Neural progenitor cell (in vitro differentiated cells): ENCODE measurements around the gene LDLRAD4. TPM values are rescaled to one million over a fixed set of nuclear protein-coding genes. Genes with fewer than 3 reads are reported as not detected.

Experiments used
- DNase-seq: peaks from one replicate; pipeline ENCODE4 v3.0.0-alpha.2; 2016; ENCODE audit warnings: low spot score
- H2AFZ ChIP-seq: fragments of 200-600 bp; sonication (generic); replicated peaks from 2 replicates; pipeline ENCODE4 v1.6.1; 2016; ENCODE audit warnings: antibody characterized with exemption
- H3F3A ChIP-seq: fragments of 200-600 bp; sonication (generic); 2 replicates; pipeline ENCODE4 v1.6.1; 2016; ENCODE audit warnings: antibody characterized with exemption, low read depth
- H3K27ac ChIP-seq: fragments of 200-600 bp; sonication (generic); 2 replicates; pipeline ENCODE4 v1.5.1; 2016; ENCODE audit warnings: mild to moderate bottlenecking
- H3K27me3 ChIP-seq: fragments of 200-600 bp; sonication (generic); 2 replicates; pipeline ENCODE4 v1.6.1; 2016; ENCODE audit warnings: mild to moderate bottlenecking, moderate library complexity
- H3K36me3 ChIP-seq: fragments of 200-600 bp; sonication (generic); 2 replicates; pipeline ENCODE4 v1.5.1; 2016
- H3K4me1 ChIP-seq: fragments of 200-600 bp; sonication (generic); 2 replicates; pipeline ENCODE4 v1.6.1; 2016; ENCODE audit warnings: mixed run types
- H3K4me2 ChIP-seq: fragments of 200-600 bp; sonication (generic); 2 replicates; pipeline ENCODE4 v1.6.1; 2016
- H3K4me3 ChIP-seq: fragments of 200-600 bp; sonication (generic); 2 replicates; pipeline ENCODE4 v1.5.1; 2016
- H3K79me2 ChIP-seq: fragments of 200-600 bp; sonication (generic); 2 replicates; pipeline ENCODE4 v1.6.1; 2016; ENCODE audit warnings: low read depth
- H3K9ac ChIP-seq: fragments of 200-600 bp; sonication (generic); 2 replicates; pipeline ENCODE4 v1.6.1; 2016
- H3K9me3 ChIP-seq: fragments of 200-600 bp; sonication (generic); 2 replicates; pipeline ENCODE4 v1.5.1; 2016; ENCODE audit warnings: low read depth
- H4K20me1 ChIP-seq: fragments of 200-600 bp; sonication (generic); 2 replicates; pipeline ENCODE4 v1.6.1; 2016; ENCODE audit warnings: low read depth
- H3K27ac Mint-ChIP-seq: 3 replicates; pipeline ENCODE4 v1.8.0; 2021; ENCODE audit warnings: mixed read lengths
- H3K27me3 Mint-ChIP-seq: 2 replicates; pipeline ENCODE4 v1.8.0; 2022; ENCODE audit warnings: low read depth, mild to moderate bottlenecking, inconsistent platforms, moderate library complexity, mixed read lengths; ENCODE audit not compliant: insufficient read depth
- H3K36me3 Mint-ChIP-seq: 3 replicates; pipeline ENCODE4 v1.8.0; 2021; ENCODE audit warnings: mixed read lengths
- H3K4me1 Mint-ChIP-seq: 3 replicates; pipeline ENCODE4 v1.8.0; 2021; ENCODE audit warnings: mixed read lengths
- H3K4me3 Mint-ChIP-seq: 3 replicates; pipeline ENCODE4 v1.8.0; 2021; ENCODE audit warnings: mild to moderate bottlenecking, moderate library complexity, mixed read lengths
- H3K9me3 Mint-ChIP-seq: 3 replicates; pipeline ENCODE4 v1.8.0; 2020; ENCODE audit warnings: mixed read lengths
- EZH2 ChIP-seq: fragments of 200-600 bp; sonication (generic); IDR thresholded peaks from 2 replicates; pipeline ENCODE4 v1.6.1; 2017; ENCODE audit warnings: antibody characterized with exemption, mild to moderate bottlenecking, moderate library complexity
- EZH2phosphoT487 ChIP-seq: fragments of 200-600 bp; sonication (generic); IDR thresholded peaks from 2 replicates; pipeline ENCODE4 v1.6.1; 2017; ENCODE audit warnings: antibody characterized with exemption
- total RNA-seq: library from RNA; depleted of rRNA; stranded (reverse); fragments of >200 nt; gene quantifications from 2 replicates; pipeline ENCODE4 v1.2.3, GENCODE V29; 2015; ENCODE audit warnings: low replicate concordance
- TF ChIP-seq, protein P1 (sequence below): fragments of 200-600 bp; sonication (generic); IDR thresholded peaks from 2 replicates; pipeline ENCODE4 v1.5.1; 2017; ENCODE audit warnings: antibody characterized with exemption, mild to moderate bottlenecking

Gene LDLRAD4
- total RNA-seq, 1 donor from 2014 or later, result 0.65 TPM

DNA sequence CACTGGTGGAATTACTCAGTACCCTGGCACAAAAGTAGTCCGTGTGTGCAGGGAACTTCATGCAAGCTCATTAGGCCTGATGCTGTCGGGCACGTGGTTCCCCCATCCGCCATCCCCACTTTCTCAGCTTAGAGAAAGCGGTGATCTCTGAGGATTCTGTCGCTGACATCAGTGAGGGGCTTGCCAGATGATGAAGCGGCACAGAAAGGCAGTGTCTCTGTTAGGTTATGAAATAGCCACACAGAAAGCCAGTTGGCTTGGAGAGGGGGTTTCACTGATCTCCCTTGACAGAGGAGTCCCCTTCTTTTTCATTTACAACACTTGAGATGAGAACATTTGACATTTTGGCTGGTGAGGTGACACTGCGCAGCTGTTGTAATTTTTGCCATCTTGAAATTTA, 328.1 kb downstream of the LDLRAD4 start:
- Mint-ChIP-seq H3K27me3 (peaks cover 8% of the 10 kb centered on the region), H3K4me1 (no peaks in the 10 kb centered on the region), H3K27ac (no peak overlapping the region), H3K9me3 (no peaks in the 10 kb centered on the region), H3K4me3 (no peak overlapping the region), H3K36me3 (no peaks in the 10 kb centered on the region)
- Histone ChIP-seq H3K4me2 (no peak overlapping the region), H3K27me3 (no peaks in the 10 kb centered on the region), H3K4me3 (no peak overlapping the region), H3K79me2 (no peaks in the 10 kb centered on the region), H2AFZ (no peak overlapping the region), H3K4me1 (no peaks in the 10 kb centered on the region), H3K9me3 (no peaks in the 10 kb centered on the region), H3K9ac (no peak overlapping the region), H3K27ac (no peak overlapping the region), H3F3A (no peaks in the 10 kb centered on the region), H3K36me3 (no peaks in the 10 kb centered on the region), H4K20me1 (no peaks in the 10 kb centered on the region)
- no peak for TF ChIP-seq EZH2phosphoT487
- TF ChIP-seq, protein P1, sequence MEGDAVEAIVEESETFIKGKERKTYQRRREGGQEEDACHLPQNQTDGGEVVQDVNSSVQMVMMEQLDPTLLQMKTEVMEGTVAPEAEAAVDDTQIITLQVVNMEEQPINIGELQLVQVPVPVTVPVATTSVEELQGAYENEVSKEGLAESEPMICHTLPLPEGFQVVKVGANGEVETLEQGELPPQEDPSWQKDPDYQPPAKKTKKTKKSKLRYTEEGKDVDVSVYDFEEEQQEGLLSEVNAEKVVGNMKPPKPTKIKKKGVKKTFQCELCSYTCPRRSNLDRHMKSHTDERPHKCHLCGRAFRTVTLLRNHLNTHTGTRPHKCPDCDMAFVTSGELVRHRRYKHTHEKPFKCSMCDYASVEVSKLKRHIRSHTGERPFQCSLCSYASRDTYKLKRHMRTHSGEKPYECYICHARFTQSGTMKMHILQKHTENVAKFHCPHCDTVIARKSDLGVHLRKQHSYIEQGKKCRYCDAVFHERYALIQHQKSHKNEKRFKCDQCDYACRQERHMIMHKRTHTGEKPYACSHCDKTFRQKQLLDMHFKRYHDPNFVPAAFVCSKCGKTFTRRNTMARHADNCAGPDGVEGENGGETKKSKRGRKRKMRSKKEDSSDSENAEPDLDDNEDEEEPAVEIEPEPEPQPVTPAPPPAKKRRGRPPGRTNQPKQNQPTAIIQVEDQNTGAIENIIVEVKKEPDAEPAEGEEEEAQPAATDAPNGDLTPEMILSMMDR, result no peak
- TF ChIP-seq EZH2, result no peak
- no peak for DNase-seq

DNA sequence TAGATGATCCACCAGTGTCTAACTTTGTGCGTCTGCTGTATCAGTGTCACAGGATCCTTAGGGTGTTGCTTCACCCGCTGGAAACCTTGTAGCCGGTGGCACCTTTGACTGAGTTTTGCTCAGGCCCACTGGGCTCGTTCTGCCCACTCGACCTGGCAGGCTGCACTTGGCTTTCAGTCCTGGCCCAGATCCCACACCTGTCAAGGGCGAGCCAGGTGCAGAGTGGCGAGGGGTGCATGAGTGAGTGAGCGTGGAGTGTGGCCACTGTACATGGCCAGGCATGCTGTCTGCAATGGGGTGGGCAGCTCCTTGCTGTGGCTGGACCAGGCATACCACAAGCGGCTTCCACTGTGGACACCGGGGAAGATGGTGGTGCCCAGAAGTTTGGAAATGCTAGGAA, 328.8 kb downstream of the LDLRAD4 start:
- Histone ChIP-seq H3K36me3 (no peaks in the 10 kb centered on the region), H3K4me2 (no peak overlapping the region), H3K27me3 (no peaks in the 10 kb centered on the region), H3K9ac (no peak overlapping the region), H2AFZ (no peak overlapping the region), H3K9me3 (no peaks in the 10 kb centered on the region), H3F3A (no peaks in the 10 kb centered on the region), H3K79me2 (no peaks in the 10 kb centered on the region), H3K27ac (no peak overlapping the region), H3K4me1 (no peaks in the 10 kb centered on the region), H4K20me1 (no peaks in the 10 kb centered on the region), H3K4me3 (no peak overlapping the region)
- H3K4me1 Mint-ChIP-seq, result no peaks in the 10 kb centered on the region
- H3K9me3 Mint-ChIP-seq, result no peaks in the 10 kb centered on the region
- H3K27me3 Mint-ChIP-seq, result peaks cover 8% of the 10 kb centered on the region
- DNase-seq, result no peak
- no peaks in the 10 kb centered on the region for H3K36me3 Mint-ChIP-seq
- TF ChIP-seq EZH2 (no peak), EZH2phosphoT487 (no peak)
- TF ChIP-seq, protein P1, result no peak
- H3K4me3 Mint-ChIP-seq, result no peak overlapping the region
- H3K27ac Mint-ChIP-seq, result no peak overlapping the region

DNA sequence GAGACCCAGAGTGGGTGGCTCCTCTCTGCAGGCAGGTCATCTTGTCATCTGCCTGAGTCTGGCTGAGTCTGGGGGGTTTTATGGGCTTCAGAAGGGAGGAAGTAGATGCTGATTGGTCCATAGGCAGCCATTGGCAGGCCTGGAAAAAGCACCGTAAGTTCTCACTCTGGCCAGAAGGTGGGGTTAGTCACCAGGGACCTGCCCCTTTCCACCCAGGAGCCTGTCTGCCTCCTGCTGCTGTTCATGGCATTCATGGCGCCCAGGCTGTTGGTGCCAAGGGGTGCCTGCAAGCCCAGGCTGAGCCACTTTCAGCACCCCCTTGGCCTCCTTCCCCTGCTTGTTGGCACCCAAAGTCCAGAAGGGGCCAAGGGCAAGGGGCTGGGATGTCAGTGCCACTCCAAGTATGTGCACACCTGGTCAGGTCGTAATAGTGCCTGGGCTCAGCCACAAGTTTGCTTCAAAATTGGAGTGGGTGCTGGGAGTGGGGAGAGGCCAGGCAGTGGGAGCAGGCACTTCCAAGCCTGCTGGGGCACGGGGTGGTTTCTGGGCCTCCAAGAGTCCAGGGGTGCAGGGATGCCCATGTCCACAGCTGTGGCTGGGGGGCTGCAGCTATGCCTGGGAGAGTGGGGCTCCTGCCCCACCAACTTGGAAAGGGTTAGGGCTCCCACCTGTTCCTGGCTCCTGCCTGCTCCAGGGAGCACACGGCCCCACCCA, 329.7 kb downstream of the LDLRAD4 start:
- no peak for TF ChIP-seq EZH2phosphoT487
- TF ChIP-seq EZH2, result no peak
- TF ChIP-seq, protein P1, result no peak
- Histone ChIP-seq H3K9ac (no peak overlapping the region), H3K4me2 (no peak overlapping the region), H3K27ac (no peak overlapping the region), H3K9me3 (no peaks in the 10 kb centered on the region), H3K4me1 (no peaks in the 10 kb centered on the region), H2AFZ (no peak overlapping the region), H3K79me2 (no peaks in the 10 kb centered on the region), H3K4me3 (no peak overlapping the region), H3K27me3 (no peaks in the 10 kb centered on the region), H3K36me3 (no peaks in the 10 kb centered on the region), H3F3A (no peaks in the 10 kb centered on the region), H4K20me1 (no peaks in the 10 kb centered on the region)
- Mint-ChIP-seq H3K4me3 (no peak overlapping the region), H3K27me3 (peaks cover 8% of the 10 kb centered on the region), H3K9me3 (no peaks in the 10 kb centered on the region), H3K4me1 (no peaks in the 10 kb centered on the region), H3K36me3 (no peaks in the 10 kb centered on the region), H3K27ac (no peak overlapping the region)
- no peak for DNase-seq
